ENCODE data around the gene FOXF1. TPM values are rescaled to one million over a fixed set of nuclear protein-coding genes. Genes with fewer than 3 reads are reported as not detected.

FOXF1 gene
- total RNA-seq, 4 donors from 2014 or later = 0.29 to 4.9 (median 2.0) TPM

DNA sequence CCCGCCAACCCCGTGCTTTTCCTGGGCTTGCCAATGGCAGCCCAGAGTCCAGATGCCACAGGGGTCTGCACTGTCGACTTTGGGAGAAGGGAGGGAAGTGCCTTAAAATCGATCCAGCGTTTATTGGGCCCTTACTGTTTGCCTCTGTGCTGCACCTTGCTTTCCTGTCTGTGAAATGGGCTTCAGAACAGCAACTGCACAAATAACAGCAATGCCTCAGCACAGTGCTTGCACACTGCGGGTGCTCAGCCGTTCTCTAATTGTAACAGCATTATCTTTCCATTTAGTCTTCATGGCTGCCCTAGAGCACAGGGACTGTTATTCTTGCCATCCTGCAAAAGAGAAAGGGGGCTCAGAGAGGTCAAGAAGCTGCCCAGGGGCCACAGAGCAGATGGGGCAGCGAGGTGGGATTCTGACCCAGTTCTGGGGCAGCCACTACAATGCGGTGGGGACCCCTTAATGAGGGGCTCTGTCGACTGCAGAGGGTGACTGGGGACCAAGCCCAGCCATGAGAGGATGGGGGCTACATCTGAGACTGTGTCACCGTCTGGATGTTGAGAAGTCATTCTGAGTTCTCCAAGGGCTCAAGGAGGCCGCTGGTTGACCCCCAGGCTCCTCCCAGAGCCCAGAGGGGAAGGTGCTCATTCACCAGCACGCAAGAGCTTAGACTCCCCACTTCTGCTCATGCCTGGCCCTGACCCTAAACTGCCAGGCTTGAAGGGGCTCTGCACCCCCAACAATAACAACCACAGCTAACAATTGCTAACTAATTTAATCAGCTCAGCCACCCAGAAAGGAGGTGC lies 9.4 kb upstream of the FOXF1 start:
- H3K4me3 ChIP-seq = no peak overlapping the region
- no peaks in the 10 kb centered on the region for H3K9me3 ChIP-seq
- peaks cover 21 to 78% of the 10 kb centered on the region in 2 donors for H3K27me3 ChIP-seq
- H3K4me1 ChIP-seq = peaks cover 0 to 12% of the 10 kb centered on the region in 2 donors
- DNase-seq = no peak
- TF ChIP-seq, protein P1, sequence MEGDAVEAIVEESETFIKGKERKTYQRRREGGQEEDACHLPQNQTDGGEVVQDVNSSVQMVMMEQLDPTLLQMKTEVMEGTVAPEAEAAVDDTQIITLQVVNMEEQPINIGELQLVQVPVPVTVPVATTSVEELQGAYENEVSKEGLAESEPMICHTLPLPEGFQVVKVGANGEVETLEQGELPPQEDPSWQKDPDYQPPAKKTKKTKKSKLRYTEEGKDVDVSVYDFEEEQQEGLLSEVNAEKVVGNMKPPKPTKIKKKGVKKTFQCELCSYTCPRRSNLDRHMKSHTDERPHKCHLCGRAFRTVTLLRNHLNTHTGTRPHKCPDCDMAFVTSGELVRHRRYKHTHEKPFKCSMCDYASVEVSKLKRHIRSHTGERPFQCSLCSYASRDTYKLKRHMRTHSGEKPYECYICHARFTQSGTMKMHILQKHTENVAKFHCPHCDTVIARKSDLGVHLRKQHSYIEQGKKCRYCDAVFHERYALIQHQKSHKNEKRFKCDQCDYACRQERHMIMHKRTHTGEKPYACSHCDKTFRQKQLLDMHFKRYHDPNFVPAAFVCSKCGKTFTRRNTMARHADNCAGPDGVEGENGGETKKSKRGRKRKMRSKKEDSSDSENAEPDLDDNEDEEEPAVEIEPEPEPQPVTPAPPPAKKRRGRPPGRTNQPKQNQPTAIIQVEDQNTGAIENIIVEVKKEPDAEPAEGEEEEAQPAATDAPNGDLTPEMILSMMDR (IDR thresholded peaks at IDR 0.05) = no peak
- no peak for TF ChIP-seq POLR2A (IDR thresholded peaks at IDR 0.05)
- H3K27ac ChIP-seq = no peak overlapping the region
- intact Hi-C loops (cut with DNase I; ENCODE audit: low total_unique reads) = no loop called here
- no peaks in the 10 kb centered on the region for H3K36me3 ChIP-seq

DNA sequence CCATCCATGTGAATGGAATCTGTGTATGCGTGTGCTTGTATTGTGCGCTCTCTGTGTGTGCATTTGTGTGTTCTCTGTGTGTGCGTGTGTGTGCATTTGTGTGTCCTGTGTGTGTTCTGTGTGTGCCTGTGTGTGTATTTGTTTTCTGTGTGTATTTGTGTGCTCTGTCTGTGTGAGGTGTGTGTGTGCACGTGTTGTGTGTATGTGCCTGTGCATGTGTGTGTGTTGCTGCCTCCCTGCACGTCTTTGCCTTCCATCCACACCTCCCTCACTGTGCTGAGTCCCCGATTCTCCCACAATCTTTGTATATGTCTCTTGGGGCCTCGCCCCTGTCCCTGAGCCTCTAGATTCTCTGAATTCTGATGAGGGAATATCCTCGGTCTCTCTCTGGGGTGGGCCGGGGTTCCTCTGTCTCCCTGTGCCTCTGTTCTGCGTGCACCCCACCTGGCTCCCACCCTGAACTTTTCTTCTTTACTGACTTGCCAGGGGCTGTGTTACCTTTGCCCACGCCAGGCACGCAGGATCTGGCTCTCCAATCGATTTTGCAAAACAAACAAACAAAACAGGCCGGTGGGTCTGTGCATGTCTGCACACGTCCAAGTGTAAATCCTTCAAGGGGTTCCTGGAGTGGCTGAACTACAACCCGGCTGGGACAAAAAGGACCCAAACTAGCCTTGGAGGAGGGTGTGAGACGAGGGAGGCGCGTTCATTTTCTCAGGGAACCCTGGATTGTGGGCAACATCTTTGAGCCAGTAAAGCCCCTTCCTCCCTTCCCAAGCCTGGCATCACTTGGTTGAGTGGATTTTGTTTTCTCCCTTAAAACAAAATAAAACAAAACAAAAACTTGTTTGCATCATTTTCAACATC lies 8.1 kb upstream of the FOXF1 start:
- Histone ChIP-seq H3K9me3 (no peaks in the 10 kb centered on the region), H3K4me1 (peaks cover 0 to 12% of the 10 kb centered on the region in 2 donors), H3K27ac (no peak overlapping the region), H3K36me3 (no peaks in the 10 kb centered on the region), H3K27me3 (peaks cover 32 to 79% of the 10 kb centered on the region in 2 donors), H3K4me3 (no peak overlapping the region)
- DNase-seq = no peak
- TF ChIP-seq POLR2A (IDR thresholded peaks at IDR 0.05) = no peak
- TF ChIP-seq, protein P1 (IDR thresholded peaks at IDR 0.05) = no peak
- intact Hi-C loops (cut with DNase I; ENCODE audit: low total_unique reads) = no loop called here

DNA sequence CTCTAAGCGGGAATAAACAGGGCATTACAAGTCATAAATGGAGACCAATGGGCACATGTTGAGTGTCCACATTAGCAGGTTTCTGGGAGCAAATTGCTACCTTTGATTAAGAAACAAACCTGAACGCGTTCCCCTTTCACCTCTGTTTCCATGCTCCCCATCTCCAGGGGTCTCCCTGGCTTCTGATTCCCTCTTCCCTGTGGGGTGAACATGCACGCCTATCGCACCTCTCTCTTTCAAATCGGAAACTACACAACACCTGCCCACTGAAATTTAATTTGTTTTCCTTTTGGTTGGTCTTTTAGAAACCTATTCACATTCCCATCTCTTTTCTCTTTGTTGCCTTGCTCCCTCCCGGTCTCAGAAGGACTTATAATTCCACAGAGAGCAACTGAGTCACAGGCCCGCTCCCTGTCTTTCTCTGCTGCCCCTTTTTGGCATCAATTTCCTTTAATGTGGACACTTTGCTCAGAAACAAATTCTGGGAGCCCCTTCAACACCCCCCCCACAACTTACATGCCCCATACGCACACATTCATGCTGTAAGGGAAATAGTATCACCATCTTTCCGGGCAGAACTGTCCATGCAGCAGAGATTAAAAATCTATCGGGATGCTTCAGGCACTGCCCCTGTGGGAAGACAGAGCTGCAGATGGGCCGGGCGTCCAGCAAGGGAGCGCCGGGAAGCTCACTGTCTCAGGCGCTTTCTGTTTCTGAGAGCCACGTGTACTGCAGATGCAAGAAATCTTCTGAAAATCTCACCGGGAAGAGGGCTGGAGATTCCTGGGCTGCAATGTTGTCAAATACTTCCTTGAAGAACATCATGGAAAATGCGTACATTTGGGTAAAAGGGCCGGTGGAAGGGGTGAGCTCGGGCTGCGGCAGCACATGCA lies 7.2 kb upstream of the FOXF1 start:
- no peaks in the 10 kb centered on the region for H3K9me3 ChIP-seq
- DNase-seq = no peak
- no peak overlapping the region for H3K4me3 ChIP-seq
- peaks cover 0 to 14% of the 10 kb centered on the region in 2 donors for H3K4me1 ChIP-seq
- H3K27me3 ChIP-seq = peaks cover 36 to 79% of the 10 kb centered on the region in 2 donors
- intact Hi-C loops (cut with DNase I; ENCODE audit: low total_unique reads) = no loop called here
- TF ChIP-seq, protein P1 (IDR thresholded peaks at IDR 0.05) = no peak
- TF ChIP-seq POLR2A (IDR thresholded peaks at IDR 0.05) = no peak
- no peak overlapping the region for H3K27ac ChIP-seq
- no peaks in the 10 kb centered on the region for H3K36me3 ChIP-seq

DNA sequence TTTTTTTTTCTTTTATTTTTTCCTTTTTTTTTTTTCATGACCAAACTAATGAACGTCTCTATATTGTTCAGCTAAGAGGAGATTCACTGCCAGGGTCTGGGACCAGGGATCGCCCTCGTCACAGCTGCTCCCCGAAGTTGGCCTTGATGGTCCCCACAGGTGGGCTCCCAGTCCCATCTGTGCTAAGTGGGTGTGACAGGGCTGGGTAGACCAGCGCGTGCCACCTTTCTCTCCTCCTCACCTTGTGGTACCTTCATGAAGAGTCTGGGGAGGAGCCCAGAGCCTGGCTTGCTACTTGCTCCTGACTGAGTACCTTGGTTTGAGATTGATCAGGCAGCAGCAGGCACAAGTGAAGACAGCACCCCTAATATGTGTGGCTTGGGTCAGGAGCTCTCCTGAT lies 6.5 kb upstream of the FOXF1 start:
- peaks cover 0 to 21% of the 10 kb centered on the region in 2 donors for H3K4me1 ChIP-seq
- H3K27me3 ChIP-seq = peaks cover 32 to 75% of the 10 kb centered on the region in 2 donors
- intact Hi-C loops (cut with DNase I; ENCODE audit: low total_unique reads) = no loop called here
- H3K4me3 ChIP-seq = no peak overlapping the region
- no peaks in the 10 kb centered on the region for H3K36me3 ChIP-seq
- no peak for DNase-seq
- TF ChIP-seq, protein P1 (IDR thresholded peaks at IDR 0.05) = no peak
- no peak for TF ChIP-seq POLR2A (IDR thresholded peaks at IDR 0.05)
- H3K27ac ChIP-seq = no peak overlapping the region
- H3K9me3 ChIP-seq = no peaks in the 10 kb centered on the region

Data from uterus (tissue), 4 donors.